Coronary artery (tissue), 2 donors: Measurements from ENCODE around the gene SEPTIN2.

ENCODE experiments used
- DNase-seq: peaks from one replicate; pipeline ENCODE4 v3.0.0-alpha.2; 2017; ENCODE audit warnings: low spot score
- H3K27ac ChIP-seq, 2 donors: fragments of 200-600 bp; sonication (generic); one replicate each; pipeline ENCODE4 v1.5.1; 2016 to 2019
- H3K4me3 ChIP-seq: fragments of 200-600 bp; sonication (generic); 2 replicates; pipeline ENCODE4 v1.5.1; 2016; ENCODE audit warnings: mild to moderate bottlenecking, moderate library complexity
- CTCF ChIP-seq: fragments of 200-600 bp; sonication (generic); IDR thresholded peaks from one replicate; pipeline ENCODE4 v1.5.1; 2019; ENCODE audit warnings: antibody characterized with exemption

Gene SEPTIN2

GRCh38 chr2:241399941-241400922 lies 84.5 kb downstream of the SEPTIN2 start:
- TF ChIP-seq CTCF, result no peak
- H3K27ac ChIP-seq, result no peak overlapping the region
- DNase-seq, result no peak
- H3K4me3 ChIP-seq, result no peak overlapping the region
